GM23338 (cell line): ENCODE results near the gene FGD4. TPM values are rescaled to one million over a fixed set of nuclear protein-coding genes. Genes with fewer than 3 reads are reported as not detected.

Experiments used
- ATAC-seq: fragments of 200-7000 bp; cut with Tn5 transposase; 3 replicates; pipeline ENCODE4 v1.9.1; 2020
- DNase-seq: peaks from one replicate; pipeline ENCODE4 v3.0.0-alpha.2; 2015; ENCODE audit warnings: low spot score
- H2AFZ ChIP-seq: fragments of 200-600 bp; sonication (generic); 2 replicates; pipeline ENCODE4 v1.8.0; 2016; ENCODE audit warnings: antibody characterized with exemption, mild to moderate bottlenecking, moderate library complexity
- H3F3A ChIP-seq: fragments of 200-600 bp; sonication (generic); replicated peaks from 2 replicates; pipeline ENCODE4 v1.8.0; 2017; ENCODE audit warnings: antibody characterized with exemption, mixed run types, low read depth
- H3K27ac ChIP-seq: fragments of 200-600 bp; sonication (generic); 2 replicates; pipeline ENCODE4 v1.6.1; 2016; ENCODE audit warnings: low read depth
- H3K27me3 ChIP-seq: fragments of 200-600 bp; sonication (generic); 2 replicates; pipeline ENCODE4 v1.8.0; 2016; ENCODE audit warnings: mild to moderate bottlenecking, mixed run types, moderate library complexity; ENCODE audit not compliant: insufficient read depth
- H3K36me3 ChIP-seq: fragments of 200-600 bp; sonication (generic); 2 replicates; pipeline ENCODE4 v1.8.0; 2016; ENCODE audit warnings: mild to moderate bottlenecking; ENCODE audit not compliant: insufficient read depth
- H3K4me1 ChIP-seq: fragments of 200-600 bp; sonication (generic); 2 replicates; pipeline ENCODE4 v1.8.0; 2016; ENCODE audit warnings: mild to moderate bottlenecking, moderate library complexity; ENCODE audit not compliant: insufficient read depth
- H3K4me2 ChIP-seq: fragments of 200-600 bp; sonication (generic); 2 replicates; pipeline ENCODE4 v1.7.1; 2017; ENCODE audit warnings: mixed run types
- H3K4me3 ChIP-seq: fragments of 200-600 bp; sonication (generic); 2 replicates; pipeline ENCODE4 v1.6.1; 2016; ENCODE audit warnings: mixed run types
- H3K79me2 ChIP-seq: fragments of 200-600 bp; sonication (generic); replicated peaks from 2 replicates; pipeline ENCODE4 v1.8.0; 2017; ENCODE audit warnings: mild to moderate bottlenecking; ENCODE audit not compliant: insufficient read depth
- H3K9me2 ChIP-seq: fragments of 200-600 bp; sonication (generic); 2 replicates; pipeline ENCODE4 v1.8.0; 2017; ENCODE audit not compliant: insufficient read depth
- H4K20me1 ChIP-seq: fragments of 200-600 bp; sonication (generic); replicated peaks from 2 replicates; pipeline ENCODE4 v1.8.0; 2017; ENCODE audit warnings: mild to moderate bottlenecking; ENCODE audit not compliant: insufficient read depth
- H3K27ac Mint-ChIP-seq: 2 replicates; pipeline ENCODE4 v1.8.0; 2020; ENCODE audit warnings: inconsistent platforms, mild to moderate bottlenecking, moderate library complexity, mixed read lengths
- H3K27me3 Mint-ChIP-seq: 3 replicates; pipeline ENCODE4 v1.8.0; 2022; ENCODE audit warnings: low read depth, mild to moderate bottlenecking, moderate library complexity, mixed read lengths, inconsistent platforms; ENCODE audit not compliant: insufficient read depth, poor library complexity
- H3K36me3 Mint-ChIP-seq: 3 replicates; pipeline ENCODE4 v1.8.0; 2021; ENCODE audit warnings: low read depth, mild to moderate bottlenecking, inconsistent platforms, moderate library complexity, mixed read lengths
- H3K4me1 Mint-ChIP-seq: 3 replicates; pipeline ENCODE4 v1.8.0; 2020; ENCODE audit warnings: mild to moderate bottlenecking, inconsistent platforms, mixed read lengths
- H3K4me3 Mint-ChIP-seq: 3 replicates; pipeline ENCODE4 v1.8.0; 2021; ENCODE audit warnings: moderate library complexity, mild to moderate bottlenecking, inconsistent platforms, mixed read lengths
- H3K9me3 Mint-ChIP-seq: 3 replicates; pipeline ENCODE4 v1.8.0; 2020; ENCODE audit warnings: moderate library complexity, mild to moderate bottlenecking, inconsistent platforms, mixed read lengths
- CREB1 ChIP-seq: fragments of 250-450 bp; sonication (Bioruptor Pico); IDR thresholded peaks from 2 replicates; pipeline ENCODE4 v1.5.0; 2020; ENCODE audit warnings: low read depth, mild to moderate bottlenecking, moderate library complexity
- CTCF ChIP-seq, 2 experiments: fragments of 200-600 bp in 1 of 2; sonication (generic) in 1 of 2; conservative IDR thresholded peaks; 2 replicates each; pipeline versions ENCODE4 v1.5.1 to v1.6.1; 2016 to 2017; ENCODE audit warnings: antibody characterized with exemption in 2 of 2, low read depth in 2 of 2, mild to moderate bottlenecking in 2 of 2, moderate library complexity in 1 of 2
- ETS1 ChIP-seq: IDR thresholded peaks from 2 replicates; pipeline ENCODE4 v1.6.1; 2016; ENCODE audit warnings: antibody characterized with exemption
- EZH2 ChIP-seq: fragments of 200-600 bp; sonication (generic); IDR thresholded peaks from one replicate; pipeline ENCODE4 v1.8.0; 2017; ENCODE audit warnings: antibody characterized with exemption, mild to moderate bottlenecking, low read depth; ENCODE audit not compliant: unreplicated experiment
- EZH2phosphoT487 ChIP-seq: fragments of 200-600 bp; sonication (generic); IDR thresholded peaks from one replicate; pipeline ENCODE4 v1.8.1; 2018; ENCODE audit warnings: antibody characterized with exemption; ENCODE audit not compliant: unreplicated experiment
- JUNB ChIP-seq: IDR thresholded peaks from one replicate; pipeline ENCODE4 v1.6.1; 2016; ENCODE audit warnings: antibody characterized with exemption; ENCODE audit not compliant: unreplicated experiment
- NANOG ChIP-seq: IDR thresholded peaks from 2 replicates; pipeline ENCODE4 v1.6.1; 2016; ENCODE audit warnings: antibody characterized with exemption, borderline replicate concordance
- POLR2AphosphoS5 ChIP-seq: IDR thresholded peaks from 2 replicates; pipeline ENCODE4 v1.6.1; 2016; ENCODE audit warnings: antibody characterized with exemption, low read depth
- REST ChIP-seq: IDR thresholded peaks from one replicate; pipeline ENCODE4 v1.6.1; 2018; ENCODE audit warnings: antibody characterized with exemption; ENCODE audit not compliant: unreplicated experiment
- STAT1 ChIP-seq: IDR thresholded peaks from one replicate; pipeline ENCODE4 v1.6.1; 2016; ENCODE audit warnings: antibody characterized with exemption; ENCODE audit not compliant: unreplicated experiment
- ZNF114 ChIP-seq: fragments of 250-450 bp; sonication (Bioruptor Pico); IDR thresholded peaks from 2 replicates; pipeline ENCODE4 v1.5.0; 2020; ENCODE audit warnings: mild to moderate bottlenecking, moderate library complexity
- ZNF331 ChIP-seq: fragments of 250-450 bp; sonication (Bioruptor Pico); IDR thresholded peaks from 2 replicates; pipeline ENCODE4 v1.5.0; 2020; ENCODE audit warnings: low read depth, mild to moderate bottlenecking, moderate library complexity
- ZNF462 ChIP-seq: fragments of 250-450 bp; sonication (Bioruptor Pico); IDR thresholded peaks from 2 replicates; pipeline ENCODE4 v1.5.0; 2020; ENCODE audit warnings: mild to moderate bottlenecking, moderate library complexity
- polyA plus RNA-seq: library from polyadenylated mRNA; unstranded; fragments of >200 nt; fragmentation: Nextera tagmentation; extraction: Ambion mirVana; gene quantifications from 2 replicates; pipeline ENCODE4 v1.2.1, GENCODE V29; 2016
- total RNA-seq: library from RNA; depleted of rRNA; stranded (reverse); fragments of >200 nt; shearing (Covaris generic); gene quantifications from 2 replicates; pipeline ENCODE4 v1.2.3, GENCODE V29; 2014

FGD4 gene
- total and polyA plus RNA-seq, 2 experiments from 2014 or later = 24.3 to 54.3 TPM

- H3K27me3 ChIP-seq = no peaks in the 10 kb centered on the region
- Mint-ChIP-seq H3K27ac (peak overlapping the region; percentile 92), H3K36me3 (peaks cover 34% of the 10 kb centered on the region), H3K4me1 (peaks cover 35% of the 10 kb centered on the region), H3K9me3 (no peaks in the 10 kb centered on the region), H3K27me3 (peaks cover 11% of the 10 kb centered on the region), H3K4me3 (peak overlapping the region; percentile 82)
- peaks cover 34% of the 10 kb centered on the region for H3K79me2 ChIP-seq
- H4K20me1 ChIP-seq = peaks cover 7% of the 10 kb centered on the region
- peak overlapping the region; percentile 67; the same call in 1 of the 2 replicates for H2AFZ ChIP-seq
- peaks cover 19% of the 10 kb centered on the region for H3F3A ChIP-seq
- no peaks in the 10 kb centered on the region for H3K36me3 ChIP-seq
- peak overlapping the region; percentile 65 for H3K4me3 ChIP-seq
- peak overlapping the region; percentile 98 for H3K27ac ChIP-seq
- peaks cover 38% of the 10 kb centered on the region for H3K4me1 ChIP-seq
- H3K4me2 ChIP-seq = peak overlapping the region; percentile 72
- DNase-seq = no peak
- no peaks in the 10 kb centered on the region for H3K9me2 ChIP-seq
- no peak; the same call in 2 of the 3 replicates for ATAC-seq
- TF ChIP-seq JUNB (no peak), STAT1 (no peak), POLR2AphosphoS5 (no peak), NANOG (no peak), CTCF (conservative IDR thresholded peaks at IDR 0.05; ENCODE audit: low read depth in 2 of 2) (no peak), REST (no peak), CREB1 (CRISPR knock-in tag) (no peak), ZNF462 (CRISPR knock-in tag) (no peak), EZH2 (no peak), ETS1 (no peak), ZNF331 (no peak), ZNF114 (CRISPR knock-in tag) (no peak), EZH2phosphoT487 (no peak)
Measured at GRCh38 chr12:32398816-32399369, 465 bp upstream of the FGD4 start.
